Umbilical cord (tissue), 2 donors: ENCODE results near the gene SPOCK1. TPM values are rescaled to one million over a fixed set of nuclear protein-coding genes. Genes with fewer than 3 reads are reported as not detected.
A peak's percentile ranks its signal among the peaks of the same experiment; 100 is the strongest.

Experiments used
- DNase-seq: peaks from one replicate; pipeline ENCODE4 v3.0.0-alpha.2; 2015; ENCODE audit warnings: low spot score
- total RNA-seq: library from RNA; depleted of rRNA; stranded (reverse); fragments of >200 nt; gene quantifications from one replicate; pipeline ENCODE4 v1.2.3, GENCODE V29; 2014; ENCODE audit warnings: low replicate concordance; ENCODE audit not compliant: insufficient read depth

Gene SPOCK1
- total RNA-seq, 1 donor from 2014 or later, result 28.4 TPM

DNA sequence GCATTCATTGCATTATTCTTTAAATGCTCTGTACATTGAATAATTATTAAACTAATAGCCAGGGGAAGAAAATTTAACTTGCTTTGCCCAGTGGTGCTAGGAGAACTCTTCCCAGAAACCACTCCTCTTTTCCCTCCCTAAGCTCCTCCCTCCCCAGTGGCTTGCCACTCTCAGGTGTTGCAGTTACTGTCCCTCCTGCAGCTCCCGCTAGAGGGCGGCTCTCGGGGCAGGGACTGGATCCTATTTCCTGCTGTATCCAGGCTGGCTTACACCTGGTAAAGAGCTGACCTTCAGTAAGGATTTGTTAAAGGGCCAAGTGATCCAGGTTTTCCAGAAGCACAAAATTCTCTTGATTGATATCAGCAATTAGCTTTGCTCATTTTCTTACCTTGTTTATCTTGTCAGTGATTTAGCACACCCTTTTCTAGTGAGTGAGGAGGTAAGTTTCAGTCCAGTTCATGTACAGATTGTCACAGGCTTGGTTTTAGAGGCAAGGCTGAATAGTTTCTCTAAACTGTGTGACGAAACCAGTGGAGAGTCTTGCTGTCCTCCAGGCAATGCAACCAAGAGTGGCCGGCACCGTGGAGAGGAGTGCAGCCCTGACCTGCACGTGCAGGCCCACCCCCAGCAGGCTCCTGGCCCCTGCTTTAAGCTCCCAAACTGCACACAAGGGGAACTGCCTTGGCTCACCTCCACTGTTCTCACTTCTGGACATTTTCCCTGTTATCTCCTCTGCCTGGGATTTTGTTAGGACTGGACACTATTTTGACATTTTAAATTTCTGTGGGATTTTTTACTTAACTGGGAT, 423.8 kb downstream of the SPOCK1 start:
- DNase-seq, result peak; percentile 65

DNA sequence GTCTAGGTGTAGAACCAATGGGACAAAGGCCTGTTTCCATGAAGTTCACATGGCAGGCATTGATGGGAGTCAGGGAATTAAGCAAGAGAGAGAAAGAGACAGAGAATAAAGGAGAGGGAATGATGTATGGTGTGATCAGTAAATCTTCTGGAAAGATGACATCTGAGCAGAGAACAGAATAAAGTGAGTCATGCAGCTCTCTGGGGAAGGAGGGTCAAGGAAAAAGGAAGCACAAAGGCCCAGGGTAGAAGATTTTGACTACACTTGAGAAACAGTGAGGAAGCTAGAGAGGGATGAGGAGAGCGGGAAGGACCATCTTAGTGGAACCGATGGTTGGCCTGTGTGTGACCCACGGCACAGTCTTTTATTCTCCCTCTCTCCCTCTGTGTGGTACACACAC, 425.9 kb downstream of the SPOCK1 start:
- peak; percentile 48 for DNase-seq

DNA sequence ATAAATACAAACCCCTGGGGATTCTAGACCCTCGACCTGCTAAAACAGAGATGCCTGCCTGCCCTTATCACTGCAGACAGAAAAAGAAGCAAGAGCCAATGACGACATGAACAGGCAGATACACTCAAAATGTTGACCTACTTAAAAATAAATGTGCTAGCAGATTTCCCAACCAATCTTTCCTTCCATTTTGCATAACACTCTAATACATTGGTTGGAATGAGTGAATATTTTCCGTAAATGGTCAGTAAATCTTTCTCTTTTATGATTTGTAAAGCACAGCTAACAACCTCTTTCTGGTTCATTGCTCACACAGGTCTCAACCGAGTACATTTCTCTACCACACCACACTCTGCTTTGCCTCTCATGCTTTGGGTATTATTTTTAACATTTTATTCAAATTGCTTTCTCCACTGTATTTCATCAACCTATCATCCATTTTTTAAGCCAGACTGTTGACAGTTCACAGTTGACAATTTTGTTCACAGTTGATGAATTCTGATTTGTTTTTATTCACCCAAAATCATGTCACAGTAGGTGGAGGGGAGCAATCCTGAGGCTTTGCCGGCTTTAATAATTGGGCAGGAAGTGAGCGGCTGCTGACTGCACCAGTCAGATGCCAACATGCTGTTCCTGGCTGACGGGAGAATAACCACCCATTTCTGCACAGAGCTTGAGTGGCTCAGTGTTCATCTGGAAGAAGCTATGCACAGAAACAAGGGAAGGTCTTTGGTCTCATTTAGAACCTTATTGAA, 426.6 kb downstream of the SPOCK1 start:
- peak; percentile 87 for DNase-seq

DNA sequence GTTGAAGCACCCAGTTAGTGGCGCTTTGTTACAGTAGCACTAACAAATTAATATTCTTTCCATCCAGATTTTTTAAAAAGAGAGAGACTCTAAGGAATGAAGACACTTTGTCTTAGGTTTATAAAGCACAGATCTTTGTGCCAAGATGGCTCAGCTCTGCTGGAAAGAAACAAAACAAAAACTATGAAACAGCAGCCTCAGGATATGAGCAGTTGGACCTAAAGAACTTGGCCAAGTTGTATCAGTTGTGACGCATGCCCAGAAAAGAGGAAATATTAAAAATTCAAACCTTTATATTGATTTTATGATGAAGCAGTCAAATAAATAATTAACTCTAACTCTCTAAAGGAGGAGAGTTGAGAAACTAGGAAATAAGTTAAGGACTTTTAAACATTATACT, 427.2 kb downstream of the SPOCK1 start:
- peak; percentile 55 for DNase-seq

DNA sequence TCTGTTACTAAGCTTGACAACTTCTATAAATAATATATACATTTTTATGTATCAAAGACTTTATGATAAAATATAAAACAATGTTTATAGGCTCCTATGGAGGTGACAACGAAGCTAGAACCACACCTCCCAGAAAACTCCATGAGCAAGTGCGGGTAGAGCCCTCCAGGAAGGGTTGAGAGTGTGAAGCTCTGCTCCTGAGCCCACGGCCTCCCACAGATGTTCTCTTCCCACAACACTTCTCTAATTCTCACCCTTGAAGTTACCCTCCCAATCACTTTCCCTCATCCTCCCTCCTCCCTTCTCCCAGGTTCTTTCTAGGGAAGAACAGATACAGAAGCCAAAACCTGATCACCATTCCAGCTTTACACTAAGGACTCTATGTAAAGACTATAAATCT, 427.6 kb downstream of the SPOCK1 start:
- no peak for DNase-seq

DNA sequence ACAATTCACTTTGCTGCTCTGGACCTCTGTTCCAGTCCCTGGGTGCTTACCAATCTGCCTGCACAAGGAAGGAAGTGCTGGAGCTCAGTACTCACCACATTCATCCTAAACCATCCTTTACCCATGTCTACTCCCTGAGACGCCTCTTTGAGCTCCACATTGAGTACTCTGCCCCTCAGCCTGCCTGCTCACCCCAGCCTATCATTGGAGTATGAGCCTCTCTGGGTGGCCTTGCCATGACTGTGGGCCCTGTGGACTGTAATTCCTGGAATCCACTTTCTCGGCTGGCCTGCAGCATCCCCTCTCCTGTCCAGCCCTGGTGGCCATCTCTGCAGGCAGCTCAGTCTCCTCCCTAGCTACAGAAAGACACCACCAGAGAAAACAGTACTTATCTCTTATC, 428.6 kb downstream of the SPOCK1 start:
- DNase-seq, result no peak

DNA sequence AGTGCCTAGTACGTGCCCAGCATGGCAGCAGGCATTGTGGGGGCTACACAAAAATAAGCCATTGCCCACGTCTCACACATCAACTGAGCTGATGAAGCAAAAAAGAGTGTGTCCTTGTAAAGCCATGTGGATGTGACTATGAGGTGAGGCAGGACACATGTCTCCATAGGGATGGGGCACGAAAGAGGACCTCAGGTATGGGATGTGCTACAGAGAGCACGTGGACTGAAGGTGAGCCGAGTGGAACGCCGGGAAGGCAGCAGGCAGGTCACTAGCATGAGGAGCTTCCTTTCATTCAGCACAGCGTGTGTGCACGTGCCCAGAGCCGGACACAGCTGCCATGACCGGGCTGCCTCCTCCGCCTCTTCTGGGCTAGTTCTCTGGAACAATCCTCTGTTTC, 429.8 kb downstream of the SPOCK1 start:
- DNase-seq, result no peak

DNA sequence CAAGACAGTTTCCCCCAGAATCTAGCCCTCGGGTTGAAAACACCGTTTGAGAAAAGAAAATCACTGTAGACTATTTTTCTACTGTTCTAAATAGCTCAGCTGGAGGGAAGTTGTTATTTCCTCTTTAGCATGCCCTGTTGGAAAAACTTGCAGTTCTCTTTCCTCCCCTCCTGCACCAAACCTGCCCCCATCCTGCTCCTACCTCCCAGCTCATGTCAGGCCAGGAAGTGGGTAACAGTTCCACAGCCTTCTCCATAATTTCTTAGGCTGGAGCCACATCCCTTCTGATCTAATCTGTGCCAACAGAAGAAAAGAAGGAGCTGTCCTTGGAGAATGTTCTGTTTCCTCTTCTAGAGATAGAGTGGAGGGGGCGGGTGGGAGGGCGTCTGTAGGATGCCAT, 437.7 kb downstream of the SPOCK1 start:
- DNase-seq, result peak; percentile 19

DNA sequence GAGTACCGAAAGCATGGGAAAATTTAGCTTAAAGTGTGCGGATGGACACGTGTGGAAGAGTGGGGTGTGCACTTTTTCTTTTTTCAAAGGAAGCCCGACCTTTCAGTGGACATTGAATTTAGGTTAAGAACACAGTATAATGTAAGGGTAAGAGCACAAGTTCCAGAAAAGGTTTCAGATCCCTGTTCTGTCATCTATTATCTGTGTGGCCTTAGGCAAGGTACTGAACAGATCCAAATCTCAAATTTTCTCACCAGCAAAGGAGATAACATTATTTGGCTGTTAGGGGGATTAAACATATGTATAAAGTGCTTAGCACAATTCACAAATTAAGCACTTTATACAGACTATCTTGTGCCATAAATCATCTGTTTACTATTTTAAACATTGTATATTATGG, 441.0 kb downstream of the SPOCK1 start:
- no peak for DNase-seq

DNA sequence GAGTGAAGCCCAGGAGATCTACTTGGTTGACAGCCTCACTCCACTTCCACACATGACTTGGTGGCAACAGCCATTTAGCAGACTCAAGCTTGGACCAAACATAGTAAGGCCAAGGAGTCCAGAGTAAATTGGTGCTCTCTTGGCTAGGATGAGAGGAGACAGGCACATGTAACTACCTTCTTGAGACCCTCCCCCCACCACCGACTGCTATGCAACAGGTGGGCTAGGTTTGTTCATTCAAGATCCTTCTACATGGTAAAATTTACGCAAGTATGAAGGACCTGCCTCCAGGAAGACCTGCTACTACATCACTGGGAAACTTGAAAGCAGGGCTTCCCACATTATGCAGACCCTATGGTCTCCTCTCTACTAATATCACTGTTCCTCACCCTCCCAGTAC, 442.4 kb downstream of the SPOCK1 start:
- no peak for DNase-seq

DNA sequence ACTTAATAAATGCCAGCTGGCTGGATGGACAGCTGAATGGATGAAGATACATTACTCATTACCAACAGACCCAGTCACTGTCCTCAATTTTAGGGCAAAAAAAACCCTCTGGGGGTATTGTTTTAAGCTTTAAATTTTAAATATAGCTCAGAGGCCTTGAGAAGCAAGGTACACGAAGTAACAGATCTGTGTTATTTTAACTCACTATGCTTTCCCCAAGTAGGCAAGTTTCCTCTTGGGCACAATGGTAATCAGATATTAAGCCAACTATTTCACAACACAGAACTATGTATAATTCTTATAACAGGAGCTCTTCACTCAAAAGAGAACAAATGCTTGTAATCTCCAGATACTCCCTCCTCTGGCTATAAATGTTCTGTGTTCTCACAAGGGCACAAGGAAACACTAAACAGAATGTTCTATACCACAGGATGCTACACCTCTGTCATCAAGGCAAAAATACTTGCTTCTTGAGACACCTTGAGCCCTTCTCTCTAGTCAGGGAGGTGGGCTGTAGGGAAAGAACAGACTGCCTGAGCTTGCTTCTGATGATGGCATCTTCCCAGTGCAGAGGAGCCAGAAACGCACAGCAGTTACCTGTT, 443.8 kb downstream of the SPOCK1 start:
- DNase-seq, result no peak

DNA sequence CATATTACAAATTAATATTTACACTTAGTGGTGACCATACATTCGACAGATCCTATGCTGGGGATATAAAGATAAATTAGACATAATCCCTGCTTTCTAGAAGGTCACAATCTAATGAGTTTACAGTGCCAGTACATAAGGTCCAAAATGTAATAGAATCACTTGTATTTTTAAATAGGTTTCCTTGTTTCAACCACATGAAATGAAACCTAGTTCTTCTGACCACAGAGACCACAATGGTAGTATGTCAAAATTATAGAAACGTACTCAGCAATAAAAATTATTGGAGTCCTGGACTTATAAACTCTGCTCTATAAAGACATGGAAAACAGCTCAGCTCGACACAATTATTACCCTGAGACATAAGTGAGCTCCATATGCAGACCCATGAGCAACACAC, 444.3 kb downstream of the SPOCK1 start:
- DNase-seq, result no peak

DNA sequence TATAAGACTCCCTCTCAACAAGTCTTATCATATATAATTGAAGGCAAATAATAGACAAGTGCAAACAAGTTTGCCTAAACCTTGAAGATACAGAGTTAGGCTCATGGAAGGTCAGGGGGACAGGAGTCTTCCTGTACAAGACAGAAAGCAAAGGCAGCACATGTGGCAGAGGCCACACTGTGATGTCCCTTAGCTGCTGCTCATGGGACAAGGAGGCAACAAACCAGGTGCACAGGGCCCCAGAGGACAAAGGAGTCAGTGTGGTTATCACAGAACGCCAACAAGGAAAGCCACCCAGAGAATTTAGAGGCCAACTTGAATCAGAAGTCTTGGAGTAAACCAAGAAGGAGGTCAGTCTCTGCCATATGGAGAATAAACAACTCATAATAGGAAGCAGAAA, 444.8 kb downstream of the SPOCK1 start:
- DNase-seq, result no peak

DNA sequence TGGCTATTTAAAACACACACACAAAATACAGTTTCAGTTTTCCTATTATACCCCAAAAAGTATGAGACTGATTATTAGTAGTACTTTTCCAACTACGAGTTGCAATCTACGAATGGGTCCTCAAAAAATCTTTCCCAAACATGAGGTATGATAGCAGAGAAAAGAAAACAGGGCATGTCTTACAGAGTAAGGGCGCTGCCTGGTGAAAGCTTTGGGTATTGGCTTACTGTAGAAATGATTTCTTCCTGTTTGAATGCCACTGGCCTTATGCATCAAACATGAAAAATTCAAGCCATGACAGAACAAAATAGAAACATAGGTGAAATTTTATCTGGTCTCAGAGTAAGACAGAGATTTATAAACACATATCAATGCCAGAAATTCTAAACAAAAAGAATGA, 448.0 kb downstream of the SPOCK1 start:
- DNase-seq, result no peak

DNA sequence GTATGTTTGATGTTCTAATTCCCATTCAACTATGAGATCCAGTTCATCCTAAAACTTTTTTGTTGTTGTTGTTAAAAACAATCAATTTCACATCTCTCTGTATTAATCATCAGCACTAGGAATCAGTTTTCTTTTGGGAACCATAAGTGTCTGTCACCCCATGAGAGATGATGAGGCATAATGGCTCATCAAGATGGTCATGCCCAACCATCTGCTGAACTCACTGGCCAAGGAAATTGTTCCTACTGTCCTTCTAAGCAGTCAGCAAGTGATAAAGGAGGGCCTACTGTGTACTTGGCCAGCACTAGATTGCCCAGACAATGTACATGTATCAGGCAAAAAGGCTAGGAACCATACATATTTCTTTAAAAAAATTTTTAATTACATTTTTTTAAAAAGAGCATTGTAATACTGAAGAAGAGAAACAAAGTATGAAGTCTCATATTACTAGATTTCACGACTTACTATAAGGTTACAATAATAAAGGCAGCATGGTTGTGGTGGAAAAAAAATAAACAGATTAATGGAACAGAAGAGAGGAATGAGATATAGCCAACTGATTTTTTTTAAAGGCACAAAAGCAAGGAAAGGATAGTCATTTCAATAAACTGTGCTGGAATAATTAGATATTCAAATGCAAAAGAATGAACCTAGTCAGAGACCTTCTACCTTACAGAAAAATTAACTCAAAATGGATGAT, 458.3 kb downstream of the SPOCK1 start:
- DNase-seq, result no peak

DNA sequence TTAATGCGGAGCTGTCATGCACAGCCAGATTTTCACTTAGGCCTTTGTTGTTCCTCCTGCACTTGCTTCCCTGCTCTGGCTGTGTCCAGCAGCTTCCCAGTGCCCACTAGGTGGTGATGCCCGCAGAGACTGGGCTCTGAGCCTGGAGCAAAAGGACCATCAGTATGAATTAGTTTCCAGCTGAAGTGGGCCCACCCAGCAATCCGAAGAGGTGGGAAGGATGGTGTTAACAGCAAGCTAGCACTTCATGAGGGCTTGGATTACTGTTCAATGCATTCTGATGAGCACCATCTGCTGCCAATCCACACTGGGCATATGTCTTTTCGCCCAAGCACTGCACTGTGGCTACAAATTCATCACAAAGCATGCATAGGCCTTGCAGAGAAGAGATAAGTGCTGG, 459.1 kb downstream of the SPOCK1 start:
- no peak for DNase-seq

DNA sequence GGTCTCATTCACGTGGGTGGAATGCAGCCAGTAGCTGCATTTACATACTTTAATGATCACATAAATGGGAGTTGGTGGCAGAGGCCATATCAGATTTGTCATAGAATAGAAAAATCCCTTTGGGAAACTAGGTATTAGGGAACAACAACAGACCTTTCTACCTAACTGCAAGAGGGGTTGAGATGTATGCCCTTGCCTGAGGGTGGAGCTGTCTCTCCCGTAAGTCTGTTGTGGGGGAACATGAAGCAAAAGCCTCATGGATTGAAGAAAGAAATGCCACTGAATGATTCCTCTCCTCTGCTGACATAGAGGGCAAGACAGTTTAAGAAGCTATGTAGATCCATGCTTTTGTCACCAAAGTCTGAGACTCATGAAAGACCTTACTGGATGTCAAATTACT, 461.3 kb downstream of the SPOCK1 start:
- DNase-seq, result no peak

DNA sequence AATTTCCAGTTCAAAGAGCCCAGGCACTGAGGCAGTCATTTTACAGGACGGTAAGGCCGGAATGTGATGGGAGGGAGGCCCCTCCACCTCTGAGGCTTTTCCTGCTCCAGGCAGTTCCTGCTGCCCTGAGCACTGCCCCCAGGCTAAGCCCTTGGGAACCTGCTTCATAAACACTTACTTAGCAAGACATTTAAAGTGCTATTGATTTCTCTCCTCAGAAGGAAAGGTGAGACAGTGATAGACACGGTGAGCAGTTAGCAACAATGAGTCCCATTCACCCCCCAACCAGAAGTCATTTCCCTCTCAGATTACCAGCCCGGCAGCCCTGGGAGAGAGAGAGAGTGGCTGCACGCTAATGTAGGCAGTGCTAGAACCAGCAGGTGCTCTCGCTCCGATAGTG, 462.5 kb downstream of the SPOCK1 start:
- no peak for DNase-seq

DNA sequence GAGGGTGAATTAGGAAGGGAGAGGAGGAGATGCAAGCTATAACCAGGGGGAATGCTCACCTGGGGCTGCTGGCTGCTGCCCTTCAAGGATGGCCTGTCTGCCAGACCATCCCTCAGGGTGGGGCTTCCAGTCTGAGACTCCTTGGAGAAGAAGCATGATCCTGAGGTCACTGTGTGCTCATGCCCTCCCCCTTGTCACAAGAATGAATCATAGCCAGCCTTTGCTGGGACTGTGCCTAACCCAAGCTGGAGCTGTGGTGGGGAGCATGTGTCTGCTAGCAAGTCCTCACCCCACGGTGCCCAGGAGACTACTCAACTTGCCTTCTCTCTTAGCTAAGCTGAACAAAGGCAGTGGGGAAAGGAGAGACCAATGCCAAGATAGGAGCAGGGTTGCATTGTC, 463.6 kb downstream of the SPOCK1 start:
- no peak for DNase-seq

DNA sequence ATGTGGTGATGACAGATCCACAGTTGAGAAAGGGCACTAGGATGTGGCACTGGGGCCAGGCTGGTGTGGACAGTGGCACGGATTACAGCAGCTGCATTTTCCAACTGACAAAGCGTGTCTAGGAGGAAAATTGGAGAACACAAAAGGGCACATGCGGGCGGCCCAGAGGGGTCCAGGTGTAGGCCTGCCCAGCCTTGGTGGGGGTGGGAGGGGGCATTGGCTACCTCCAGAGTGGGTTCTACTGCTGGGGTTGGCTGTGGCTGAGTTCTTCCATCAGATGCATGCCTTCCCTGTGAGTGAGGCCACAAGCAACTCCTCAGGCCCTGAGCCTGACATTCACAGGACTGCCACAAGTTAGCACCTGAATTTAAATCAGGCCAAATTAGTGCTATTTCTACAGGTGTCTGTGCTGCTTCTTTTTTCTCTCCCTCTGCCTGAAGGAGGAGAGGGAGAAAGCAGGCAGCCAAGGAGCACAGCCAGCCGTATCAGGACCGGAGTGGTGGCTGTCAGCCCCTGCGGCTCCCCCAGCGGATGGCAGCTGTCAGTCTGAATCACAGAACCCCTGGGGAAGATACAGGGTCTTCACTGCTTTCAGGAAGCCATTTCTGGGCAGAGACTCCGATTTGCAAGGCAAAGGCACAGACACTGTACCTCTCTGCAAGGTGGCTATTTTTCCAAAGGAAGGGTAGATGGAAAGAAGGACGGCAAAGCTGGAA, 464.2 kb downstream of the SPOCK1 start:
- DNase-seq, result no peak

DNA sequence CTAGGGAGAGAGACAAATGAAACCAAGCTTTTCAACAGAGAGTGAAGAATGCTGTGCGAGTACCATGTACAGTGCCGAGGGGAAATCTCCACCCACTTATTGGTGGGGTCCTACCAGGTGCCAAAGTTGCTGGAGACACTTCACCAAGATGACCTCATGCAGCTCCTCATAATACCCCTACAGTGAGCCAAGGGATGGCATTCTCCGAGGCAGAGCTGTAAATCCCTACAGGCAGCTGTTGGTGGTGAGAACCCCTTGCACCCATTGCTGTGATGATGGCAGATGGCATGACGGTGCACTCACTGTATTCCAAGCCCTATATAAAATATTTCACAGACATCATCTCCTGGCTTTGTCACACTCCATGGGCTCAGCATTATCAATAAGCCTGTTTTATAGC, 464.9 kb downstream of the SPOCK1 start:
- no peak for DNase-seq

DNA sequence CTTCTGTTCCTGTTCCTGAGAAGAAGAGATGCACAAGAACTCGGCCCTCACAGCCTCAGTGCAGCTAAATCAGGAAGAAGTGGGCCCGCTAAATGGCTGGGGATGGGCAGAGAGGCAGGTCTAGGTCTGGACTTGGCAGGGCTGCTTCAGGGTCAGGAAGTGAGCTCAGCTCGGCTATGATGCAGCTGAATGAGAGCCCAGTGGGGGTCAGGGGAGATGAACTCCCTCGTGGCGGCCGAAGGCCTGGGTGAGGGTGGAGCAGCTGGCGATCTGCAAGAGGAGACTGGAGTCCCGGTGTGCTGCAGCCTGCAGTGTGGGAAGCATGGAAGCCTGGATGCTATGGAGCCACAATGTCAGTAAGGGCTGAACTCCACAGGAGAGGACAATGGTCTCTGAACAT, 466.2 kb downstream of the SPOCK1 start:
- DNase-seq, result no peak
